SK-N-SH treated with all-trans-retinoic acid at 6 μM for 48 hours (cell line): Measurements from ENCODE around the gene DAB1.

Experiments
- ATAC-seq: fragments of 200-7000 bp; cut with Tn5 transposase; 3 replicates; pipeline ENCODE4 v1.9.1; 2020; ENCODE audit warnings: mild to moderate bottlenecking, moderate library complexity
- ARNTL ChIP-seq: fragments of 450-650 bp; formaldehyde crosslinking; IDR thresholded peaks from 2 replicates; pipeline ENCODE4 v1.5.0; 2020; ENCODE audit warnings: low read depth, mild to moderate bottlenecking, moderate library complexity, borderline replicate concordance
- BACH2 ChIP-seq: fragments of 250-450 bp; sonication (Bioruptor Pico); IDR thresholded peaks from 2 replicates; pipeline ENCODE4 v1.9.0; 2021; ENCODE audit warnings: mild to moderate bottlenecking, borderline replicate concordance
- CREB5 ChIP-seq: fragments of 250-450 bp; sonication (Bioruptor Pico); IDR thresholded peaks from 2 replicates; pipeline ENCODE4 v1.5.1; 2020; ENCODE audit warnings: low read depth, mild to moderate bottlenecking, moderate library complexity
- CSDC2 ChIP-seq: fragments of 250-450 bp; sonication (Bioruptor Pico); IDR thresholded peaks from 2 replicates; pipeline ENCODE4 v1.5.0; 2020; ENCODE audit warnings: mild to moderate bottlenecking, moderate library complexity
- ESRRG ChIP-seq: fragments of 250-450 bp; sonication (Bioruptor Pico); IDR thresholded peaks from 2 replicates; pipeline ENCODE4 v1.6.1; 2021; ENCODE audit warnings: mild to moderate bottlenecking
- GLIS3 ChIP-seq: fragments of 250-450 bp; sonication (Bioruptor Pico); IDR thresholded peaks from 2 replicates; pipeline ENCODE4 v1.5.0; 2020; ENCODE audit warnings: mild to moderate bottlenecking, moderate library complexity
- ISL1 ChIP-seq: fragments of 250-450 bp; sonication (Bioruptor Pico); IDR thresholded peaks from 2 replicates; pipeline ENCODE4 v2.1.2; 2022; ENCODE audit warnings: mild to moderate bottlenecking, moderate library complexity
- OSR1 ChIP-seq: fragments of 250-450 bp; sonication (Bioruptor Pico); IDR thresholded peaks from 2 replicates; pipeline ENCODE4 v1.8.0; 2022; ENCODE audit warnings: moderate library complexity, mild to moderate bottlenecking, inconsistent platforms
- POU6F1 ChIP-seq: fragments of 250-450 bp; sonication (Bioruptor Pico); IDR thresholded peaks from 2 replicates; pipeline ENCODE4 v1.8.0; 2021; ENCODE audit warnings: low read depth, mild to moderate bottlenecking, moderate library complexity, borderline replicate concordance
- RARB ChIP-seq: fragments of 250-450 bp; sonication (Bioruptor Pico); IDR thresholded peaks from 2 replicates; pipeline ENCODE4 v1.8.0; 2021; ENCODE audit warnings: mild to moderate bottlenecking, moderate library complexity
- SNAI2 ChIP-seq: fragments of 250-450 bp; sonication (Bioruptor Pico); IDR thresholded peaks from 2 replicates; pipeline ENCODE4 v1.5.0; 2020; ENCODE audit warnings: mild to moderate bottlenecking, moderate library complexity
- TCF4 ChIP-seq: fragments of 250-450 bp; sonication (Bioruptor Pico); IDR thresholded peaks from 2 replicates; pipeline ENCODE4 v1.8.0; 2021; ENCODE audit warnings: mild to moderate bottlenecking, moderate library complexity, borderline replicate concordance
- TOX ChIP-seq: fragments of 250-450 bp; sonication (Bioruptor Pico); IDR thresholded peaks from 2 replicates; pipeline ENCODE4 v1.8.0; 2021; ENCODE audit warnings: mild to moderate bottlenecking, moderate library complexity, borderline replicate concordance
- ZC3H10 ChIP-seq: fragments of 250-450 bp; sonication (Bioruptor Pico); IDR thresholded peaks from 2 replicates; pipeline ENCODE4 v1.5.1; 2021; ENCODE audit warnings: mild to moderate bottlenecking, moderate library complexity
- ZFP3 ChIP-seq: fragments of 250-450 bp; sonication (Bioruptor Pico); IDR thresholded peaks from 2 replicates; pipeline ENCODE4 v1.5.0; 2020; ENCODE audit warnings: mild to moderate bottlenecking, moderate library complexity
- ZNF565 ChIP-seq: fragments of 450-650 bp; formaldehyde crosslinking; conservative IDR thresholded peaks from 2 replicates; pipeline ENCODE4 v1.5.0; 2020; ENCODE audit warnings: low read depth, mild to moderate bottlenecking, moderate library complexity
- ZNF70 ChIP-seq: fragments of 450-650 bp; formaldehyde crosslinking; IDR thresholded peaks from 2 replicates; pipeline ENCODE4 v1.5.0; 2020; ENCODE audit warnings: mild to moderate bottlenecking, moderate library complexity
- TF ChIP-seq, protein P1 (sequence below): fragments of 250-450 bp; sonication (Bioruptor Pico); IDR thresholded peaks from 2 replicates; pipeline ENCODE4 v1.5.1; 2021; ENCODE audit warnings: mild to moderate bottlenecking, moderate library complexity
- TF ChIP-seq, protein P2 (sequence below): fragments of 250-450 bp; sonication (Bioruptor Pico); IDR thresholded peaks from 2 replicates; pipeline ENCODE4 v1.5.0; 2020; ENCODE audit warnings: mild to moderate bottlenecking, moderate library complexity

The DAB1 gene

GRCh38 chr1:57340334-57341070, 83.4 kb downstream of the DAB1 start:
- no peak for ATAC-seq
- no peak for TF ChIP-seq ZNF70 (CRISPR knock-in tag)

- no peak for TF ChIP-seq OSR1
- no peak for TF ChIP-seq ZNF565
- no peak for TF ChIP-seq POU6F1 (CRISPR knock-in tag)
- TF ChIP-seq BACH2 = no peak
- no peak for TF ChIP-seq ZNF70 (CRISPR knock-in tag)
- TF ChIP-seq TCF4 = no peak
- no peak for TF ChIP-seq TOX (CRISPR knock-in tag)
- TF ChIP-seq ISL1 (CRISPR knock-in tag) = no peak
- TF ChIP-seq SNAI2 = no peak
- TF ChIP-seq ZC3H10 = no peak
- TF ChIP-seq, protein P1, sequence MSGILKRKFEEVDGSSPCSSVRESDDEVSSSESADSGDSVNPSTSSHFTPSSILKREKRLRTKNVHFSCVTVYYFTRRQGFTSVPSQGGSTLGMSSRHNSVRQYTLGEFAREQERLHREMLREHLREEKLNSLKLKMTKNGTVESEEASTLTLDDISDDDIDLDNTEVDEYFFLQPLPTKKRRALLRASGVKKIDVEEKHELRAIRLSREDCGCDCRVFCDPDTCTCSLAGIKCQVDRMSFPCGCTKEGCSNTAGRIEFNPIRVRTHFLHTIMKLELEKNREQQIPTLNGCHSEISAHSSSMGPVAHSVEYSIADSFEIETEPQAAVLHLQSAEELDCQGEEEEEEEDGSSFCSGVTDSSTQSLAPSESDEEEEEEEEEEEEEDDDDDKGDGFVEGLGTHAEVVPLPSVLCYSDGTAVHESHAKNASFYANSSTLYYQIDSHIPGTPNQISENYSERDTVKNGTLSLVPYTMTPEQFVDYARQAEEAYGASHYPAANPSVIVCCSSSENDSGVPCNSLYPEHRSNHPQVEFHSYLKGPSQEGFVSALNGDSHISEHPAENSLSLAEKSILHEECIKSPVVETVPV (CRISPR knock-in tag) = no peak
- TF ChIP-seq ARNTL (CRISPR knock-in tag) = no peak
- TF ChIP-seq ESRRG (CRISPR knock-in tag) = no peak
- no peak for TF ChIP-seq CREB5 (CRISPR knock-in tag)
- TF ChIP-seq CSDC2 (CRISPR knock-in tag) = no peak
- ATAC-seq = no peak
Measured at GRCh38 chr1:57337623-57338022, 86.2 kb downstream of the DAB1 start.

DNA sequence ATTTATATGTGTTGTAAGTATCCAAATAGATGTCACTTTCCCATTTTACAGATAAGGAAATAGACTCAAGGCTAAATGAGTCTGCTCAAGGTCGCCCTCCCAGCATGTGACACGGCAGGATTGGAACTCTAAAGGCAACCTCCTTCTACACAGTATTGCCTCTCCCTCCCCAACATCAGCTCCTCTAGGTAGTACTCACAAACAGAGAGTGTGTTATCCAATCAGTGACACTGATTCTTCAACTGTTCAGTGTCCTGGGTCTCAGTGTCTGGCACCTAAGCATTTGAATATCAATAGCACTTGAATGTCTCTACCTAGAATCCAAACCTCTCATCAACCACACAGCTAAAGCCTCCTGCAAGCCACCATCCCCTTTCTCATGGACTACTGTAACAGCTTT, 87.1 kb downstream of the DAB1 start:
- TF ChIP-seq, protein P2, sequence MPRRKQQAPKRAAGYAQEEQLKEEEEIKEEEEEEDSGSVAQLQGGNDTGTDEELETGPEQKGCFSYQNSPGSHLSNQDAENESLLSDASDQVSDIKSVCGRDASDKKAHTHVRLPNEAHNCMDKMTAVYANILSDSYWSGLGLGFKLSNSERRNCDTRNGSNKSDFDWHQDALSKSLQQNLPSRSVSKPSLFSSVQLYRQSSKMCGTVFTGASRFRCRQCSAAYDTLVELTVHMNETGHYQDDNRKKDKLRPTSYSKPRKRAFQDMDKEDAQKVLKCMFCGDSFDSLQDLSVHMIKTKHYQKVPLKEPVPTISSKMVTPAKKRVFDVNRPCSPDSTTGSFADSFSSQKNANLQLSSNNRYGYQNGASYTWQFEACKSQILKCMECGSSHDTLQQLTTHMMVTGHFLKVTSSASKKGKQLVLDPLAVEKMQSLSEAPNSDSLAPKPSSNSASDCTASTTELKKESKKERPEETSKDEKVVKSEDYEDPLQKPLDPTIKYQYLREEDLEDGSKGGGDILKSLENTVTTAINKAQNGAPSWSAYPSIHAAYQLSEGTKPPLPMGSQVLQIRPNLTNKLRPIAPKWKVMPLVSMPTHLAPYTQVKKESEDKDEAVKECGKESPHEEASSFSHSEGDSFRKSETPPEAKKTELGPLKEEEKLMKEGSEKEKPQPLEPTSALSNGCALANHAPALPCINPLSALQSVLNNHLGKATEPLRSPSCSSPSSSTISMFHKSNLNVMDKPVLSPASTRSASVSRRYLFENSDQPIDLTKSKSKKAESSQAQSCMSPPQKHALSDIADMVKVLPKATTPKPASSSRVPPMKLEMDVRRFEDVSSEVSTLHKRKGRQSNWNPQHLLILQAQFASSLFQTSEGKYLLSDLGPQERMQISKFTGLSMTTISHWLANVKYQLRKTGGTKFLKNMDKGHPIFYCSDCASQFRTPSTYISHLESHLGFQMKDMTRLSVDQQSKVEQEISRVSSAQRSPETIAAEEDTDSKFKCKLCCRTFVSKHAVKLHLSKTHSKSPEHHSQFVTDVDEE (CRISPR knock-in tag) = no peak
- TF ChIP-seq CSDC2 (CRISPR knock-in tag) (no peak), TCF4 (no peak), POU6F1 (CRISPR knock-in tag) (no peak), TOX (CRISPR knock-in tag) (no peak), ZNF565 (no peak), ESRRG (CRISPR knock-in tag) (no peak)
- no peak for ATAC-seq

DNA sequence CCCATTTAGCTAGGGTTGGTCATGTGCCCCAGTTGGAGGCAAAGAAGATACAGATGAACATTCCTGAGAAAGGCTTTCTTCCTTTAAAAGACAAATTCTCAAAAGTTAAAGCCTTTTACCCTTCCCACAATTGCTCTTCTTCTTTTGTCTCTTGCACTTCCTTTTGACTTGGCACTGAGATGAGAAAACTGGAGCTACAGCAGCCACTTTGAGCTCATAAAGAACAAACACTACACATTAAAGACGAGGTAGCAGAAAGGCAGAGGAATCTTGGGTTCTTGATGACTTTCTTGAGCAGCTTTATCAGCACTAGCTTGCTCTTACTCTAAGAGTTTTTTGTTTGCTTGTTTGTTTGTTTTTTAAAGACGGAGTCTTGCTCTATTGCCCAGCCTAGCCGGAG, 92.2 kb downstream of the DAB1 start:
- ATAC-seq = no peak
- TF ChIP-seq ISL1 (CRISPR knock-in tag) = no peak
- TF ChIP-seq ZFP3 (CRISPR knock-in tag) = no peak
- no peak for TF ChIP-seq RARB (CRISPR knock-in tag)
- TF ChIP-seq TCF4 = no peak
- TF ChIP-seq CREB5 (CRISPR knock-in tag) = no peak
- TF ChIP-seq ZC3H10 = no peak
- no peak for TF ChIP-seq BACH2
- TF ChIP-seq, protein P1 (CRISPR knock-in tag) = no peak
- no peak for TF ChIP-seq GLIS3
- TF ChIP-seq TOX (CRISPR knock-in tag) = no peak
- TF ChIP-seq, protein P2 (CRISPR knock-in tag) = no peak
- no peak for TF ChIP-seq ZNF70 (CRISPR knock-in tag)
- no peak for TF ChIP-seq OSR1
